Gastrocnemius medialis (tissue), 4 donors: Measurements from ENCODE around the gene MEIS2.

Experiments used
- POLR2A ChIP-seq, 2 donors: fragments of 450-650 bp; IDR thresholded peaks; one replicate each; pipeline ENCODE4 v1.6.1; 2017; ENCODE audit warnings: antibody characterized with exemption in 2 of 2, mild to moderate bottlenecking in 2 of 2, moderate library complexity in 2 of 2
- TF ChIP-seq, protein P1 (sequence below), 5 experiments: fragments of 450-650 bp in 3 of 5; fragments of 200-600 bp in 2 of 5; sonication (generic) in 2 of 5; IDR thresholded peaks in 4 of 5; conservative IDR thresholded peaks in 1 of 5; 1 replicate in 4 of 5; 2 replicates in 1 of 5; pipeline ENCODE4 v1.5.1; 2016 to 2019; ENCODE audit warnings: antibody characterized with exemption in 5 of 5, mild to moderate bottlenecking in 3 of 5, moderate library complexity in 3 of 5

- TF ChIP-seq POLR2A (IDR thresholded peaks at IDR 0.05): no peak
- TF ChIP-seq, protein P1, sequence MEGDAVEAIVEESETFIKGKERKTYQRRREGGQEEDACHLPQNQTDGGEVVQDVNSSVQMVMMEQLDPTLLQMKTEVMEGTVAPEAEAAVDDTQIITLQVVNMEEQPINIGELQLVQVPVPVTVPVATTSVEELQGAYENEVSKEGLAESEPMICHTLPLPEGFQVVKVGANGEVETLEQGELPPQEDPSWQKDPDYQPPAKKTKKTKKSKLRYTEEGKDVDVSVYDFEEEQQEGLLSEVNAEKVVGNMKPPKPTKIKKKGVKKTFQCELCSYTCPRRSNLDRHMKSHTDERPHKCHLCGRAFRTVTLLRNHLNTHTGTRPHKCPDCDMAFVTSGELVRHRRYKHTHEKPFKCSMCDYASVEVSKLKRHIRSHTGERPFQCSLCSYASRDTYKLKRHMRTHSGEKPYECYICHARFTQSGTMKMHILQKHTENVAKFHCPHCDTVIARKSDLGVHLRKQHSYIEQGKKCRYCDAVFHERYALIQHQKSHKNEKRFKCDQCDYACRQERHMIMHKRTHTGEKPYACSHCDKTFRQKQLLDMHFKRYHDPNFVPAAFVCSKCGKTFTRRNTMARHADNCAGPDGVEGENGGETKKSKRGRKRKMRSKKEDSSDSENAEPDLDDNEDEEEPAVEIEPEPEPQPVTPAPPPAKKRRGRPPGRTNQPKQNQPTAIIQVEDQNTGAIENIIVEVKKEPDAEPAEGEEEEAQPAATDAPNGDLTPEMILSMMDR (IDR thresholded peaks at IDR 0.05 in 4 of 5, conservative IDR thresholded peaks at IDR 0.05 in 1 of 5): no peak
These were observed 43.0 kb upstream of the MEIS2 start for GRCh38 chr15:37143351-37143750.
